Keratinocyte (primary cell): ENCODE measurements around the gene TNFRSF14. TPM values are rescaled to one million over a fixed set of nuclear protein-coding genes. Genes with fewer than 3 reads are reported as not detected.

Experiments used
- DNase-seq: peaks from one replicate; pipeline ENCODE4 v3.0.0-alpha.2; 2011; ENCODE audit warnings: low read depth, missing footprints, low spot score
- FAIRE-seq: peaks from 2 replicates; lab custom pipeline; 2011; peaks lifted over from hg19 to GRCh38; lab: Jason Lieb, UNC
- H2AFZ ChIP-seq: 2 replicates; pipeline ENCODE4 v1.6.0; 2012; ENCODE audit warnings: low read length, control low read depth, inconsistent platforms; ENCODE audit not compliant: control insufficient read depth
- H3K27ac ChIP-seq: 2 replicates; pipeline ENCODE4 v1.5.1; 2011; ENCODE audit warnings: low read length; ENCODE audit not compliant: control insufficient read depth, insufficient read depth
- H3K27me3 ChIP-seq: 3 replicates; pipeline ENCODE4 v1.6.0; 2011; ENCODE audit warnings: low read length; ENCODE audit not compliant: control insufficient read depth, insufficient read depth; ENCODE audit errors: extremely low read depth
- H3K36me3 ChIP-seq, 2 experiments: 2 replicates in 1 of 2; 3 replicates in 1 of 2; pipeline ENCODE4 v1.5.1; 2011; ENCODE audit warnings: low read length in 2 of 2, mild to moderate bottlenecking in 1 of 2; ENCODE audit not compliant: control insufficient read depth in 2 of 2, insufficient read depth in 2 of 2; ENCODE audit errors: extremely low read depth in 1 of 2
- H3K4me1 ChIP-seq: 3 replicates; pipeline ENCODE4 v1.5.1; 2011; ENCODE audit warnings: low read length; ENCODE audit not compliant: control insufficient read depth, insufficient read depth; ENCODE audit errors: extremely low read depth
- H3K4me2 ChIP-seq: 3 replicates; pipeline ENCODE4 v1.6.0; 2011; ENCODE audit warnings: low read depth, low read length; ENCODE audit not compliant: control insufficient read depth, insufficient read depth; ENCODE audit errors: extremely low read depth
- H3K4me3 ChIP-seq, 3 experiments: fragments of 200-600 bp in 1 of 3; sonication (generic) in 1 of 3; 2 replicates in 2 of 3; 3 replicates in 1 of 3; pipeline ENCODE4 v1.5.1; 2011 to 2016; ENCODE audit warnings: low read length in 3 of 3, mild to moderate bottlenecking in 3 of 3, control low read depth in 2 of 3, inconsistent platforms in 1 of 3, low read depth in 1 of 3, mixed read lengths in 1 of 3, mixed run types in 1 of 3, moderate library complexity in 1 of 3; ENCODE audit not compliant: control insufficient read depth in 2 of 3, insufficient read depth in 2 of 3; ENCODE audit errors: extremely low read depth in 1 of 3
- H3K79me2 ChIP-seq: 2 replicates; pipeline ENCODE4 v1.6.0; 2012; ENCODE audit warnings: low read length; ENCODE audit not compliant: control insufficient read depth, insufficient read depth
- H3K9ac ChIP-seq: 3 replicates; pipeline ENCODE4 v1.6.0; 2011; ENCODE audit warnings: low read length; ENCODE audit not compliant: control insufficient read depth, insufficient read depth; ENCODE audit errors: extremely low read depth
- H3K9me1 ChIP-seq: 3 replicates; pipeline ENCODE4 v1.6.0; 2011; ENCODE audit warnings: low read length; ENCODE audit not compliant: control insufficient read depth, insufficient read depth; ENCODE audit errors: extremely low read depth
- H3K9me3 ChIP-seq: 2 replicates; pipeline ENCODE4 v1.5.1; 2012; ENCODE audit warnings: low read depth, low read length; ENCODE audit not compliant: control insufficient read depth
- H4K20me1 ChIP-seq: 3 replicates; pipeline ENCODE4 v1.6.0; 2011; ENCODE audit warnings: low read length; ENCODE audit not compliant: control insufficient read depth, insufficient read depth; ENCODE audit errors: extremely low read depth
- EZH2 ChIP-seq: IDR thresholded peaks from one replicate; pipeline ENCODE4 v1.6.1; 2012; ENCODE audit warnings: inconsistent platforms, mild to moderate bottlenecking, low read length, moderate library complexity
- dilution Hi-C: fragments of 300-500 bp; cut with MboI; formaldehyde crosslinking; loops from one replicate; pipeline ENCODE4 v1.7.0; 2020; ENCODE audit warnings: low sequenced_read_pairs; ENCODE audit not compliant: extremely low pct_ligation_motif_present
- polyA plus RNA-seq, 5 experiments: library from polyadenylated mRNA; depleted of rRNA in 3 of 5; stranded (reverse) in 3 of 5; stranded (forward) in 1 of 5; unstranded in 1 of 5; fragments of >200 nt; gene quantifications; 1 replicate in 1 of 5; 2 replicates in 3 of 5; 3 replicates in 1 of 5; pipeline versions ENCODE4 v1.2.1 to v1.2.3, GENCODE V29; 2011 to 2012; ENCODE audit warnings: missing spikeins in 2 of 5, low read depth in 1 of 5, low replicate concordance in 1 of 5
- TF ChIP-seq, protein P1 (sequence below), 3 experiments: IDR thresholded peaks in 1 of 3; conservative IDR thresholded peaks in 1 of 3; optimal IDR thresholded peaks in 1 of 3; 2 replicates in 2 of 3; 3 replicates in 1 of 3; pipeline versions ENCODE3 to v1.5.1; 2011; ENCODE audit warnings: low read length in 3 of 3, mild to moderate bottlenecking in 3 of 3, moderate library complexity in 2 of 3, control low read depth in 1 of 3, inconsistent platforms in 1 of 3; ENCODE audit not compliant: insufficient read depth in 2 of 3; ENCODE audit errors: extremely low read depth in 1 of 3

The TNFRSF14 gene
- polyA plus RNA-seq, 1 donor (not counting 4 experiments of a cell fraction or from before 2014, with no cell fraction given), result 5.2 TPM

DNA sequence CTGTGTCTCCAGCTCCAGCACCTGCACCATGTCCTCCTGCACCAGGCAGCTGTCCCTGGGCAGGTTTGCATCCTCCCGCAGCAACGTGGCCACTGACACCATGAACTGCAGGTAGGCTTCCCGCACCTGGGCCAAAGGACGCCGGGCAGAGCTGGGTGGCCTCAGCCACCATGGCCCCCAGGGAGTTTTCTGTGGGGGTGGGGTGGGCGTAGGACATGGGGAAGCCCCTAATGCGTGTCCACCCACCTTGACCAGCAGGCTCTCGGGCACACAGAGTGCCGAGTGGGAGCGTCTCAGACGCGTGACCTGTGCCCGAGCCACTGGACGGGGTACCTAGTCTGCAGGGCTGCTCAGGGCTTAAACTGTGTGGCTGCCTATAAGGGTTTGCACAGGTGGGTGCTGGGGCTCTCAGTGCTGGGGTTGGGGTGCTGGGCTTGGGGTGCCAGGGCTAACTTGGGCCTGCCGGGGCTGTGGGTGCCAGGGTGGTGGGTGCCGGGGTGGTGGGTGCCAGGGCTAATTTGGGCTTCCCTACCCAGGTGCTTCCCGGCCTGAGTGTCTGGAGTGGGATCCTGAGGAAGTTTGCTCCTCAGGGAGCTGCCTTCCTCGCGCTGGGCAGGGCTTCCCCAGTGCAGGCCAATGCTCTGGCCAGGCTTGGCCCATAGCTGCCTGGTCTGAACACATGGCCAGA is 48.1 kb downstream of the TNFRSF14 start:
- dilution Hi-C loops, result no loop called here
- no peak for FAIRE-seq
- no peaks in the 10 kb centered on the region for H3K4me1 ChIP-seq
- H3K4me3 ChIP-seq, result no peak overlapping the region
- TF ChIP-seq, protein P1, sequence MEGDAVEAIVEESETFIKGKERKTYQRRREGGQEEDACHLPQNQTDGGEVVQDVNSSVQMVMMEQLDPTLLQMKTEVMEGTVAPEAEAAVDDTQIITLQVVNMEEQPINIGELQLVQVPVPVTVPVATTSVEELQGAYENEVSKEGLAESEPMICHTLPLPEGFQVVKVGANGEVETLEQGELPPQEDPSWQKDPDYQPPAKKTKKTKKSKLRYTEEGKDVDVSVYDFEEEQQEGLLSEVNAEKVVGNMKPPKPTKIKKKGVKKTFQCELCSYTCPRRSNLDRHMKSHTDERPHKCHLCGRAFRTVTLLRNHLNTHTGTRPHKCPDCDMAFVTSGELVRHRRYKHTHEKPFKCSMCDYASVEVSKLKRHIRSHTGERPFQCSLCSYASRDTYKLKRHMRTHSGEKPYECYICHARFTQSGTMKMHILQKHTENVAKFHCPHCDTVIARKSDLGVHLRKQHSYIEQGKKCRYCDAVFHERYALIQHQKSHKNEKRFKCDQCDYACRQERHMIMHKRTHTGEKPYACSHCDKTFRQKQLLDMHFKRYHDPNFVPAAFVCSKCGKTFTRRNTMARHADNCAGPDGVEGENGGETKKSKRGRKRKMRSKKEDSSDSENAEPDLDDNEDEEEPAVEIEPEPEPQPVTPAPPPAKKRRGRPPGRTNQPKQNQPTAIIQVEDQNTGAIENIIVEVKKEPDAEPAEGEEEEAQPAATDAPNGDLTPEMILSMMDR (optimal IDR thresholded peaks at IDR 0.05 in 1 of 3, IDR thresholded peaks at IDR 0.05 in 1 of 3, conservative IDR thresholded peaks at IDR 0.05 in 1 of 3; ENCODE audit: extremely low read depth in 1 of 3, insufficient read depth in 2 of 3, low read length in 3 of 3), result no peak
- TF ChIP-seq EZH2, result no peak
- no peaks in the 10 kb centered on the region for H3K27me3 ChIP-seq
- H3K9me1 ChIP-seq, result no peaks in the 10 kb centered on the region
- no peaks in the 10 kb centered on the region for H3K9me3 ChIP-seq
- no peaks in the 10 kb centered on the region for H4K20me1 ChIP-seq
- no peak for DNase-seq
- no peaks in the 10 kb centered on the region for H3K79me2 ChIP-seq
- H3K4me2 ChIP-seq, result no peak overlapping the region
- H3K9ac ChIP-seq, result no peak overlapping the region
- H3K27ac ChIP-seq, result no peak overlapping the region
- H2AFZ ChIP-seq, result no peak overlapping the region
- no peaks in the 10 kb centered on the region for H3K36me3 ChIP-seq

- no peak overlapping the region for H3K27ac ChIP-seq
- no peaks in the 10 kb centered on the region for H3K79me2 ChIP-seq
- FAIRE-seq (no peak), DNase-seq (no peak)
- no peak overlapping the region for H3K4me2 ChIP-seq
- H3K9me3 ChIP-seq, result no peaks in the 10 kb centered on the region
- dilution Hi-C loops, result no loop called here
- H3K9me1 ChIP-seq, result no peaks in the 10 kb centered on the region
- H3K4me1 ChIP-seq, result no peaks in the 10 kb centered on the region
- no peaks in the 10 kb centered on the region for H4K20me1 ChIP-seq
- no peak overlapping the region for H2AFZ ChIP-seq
- no peaks in the 10 kb centered on the region for H3K27me3 ChIP-seq
- no peaks in the 10 kb centered on the region for H3K36me3 ChIP-seq
- TF ChIP-seq EZH2, result no peak
- TF ChIP-seq, protein P1 (optimal IDR thresholded peaks at IDR 0.05 in 1 of 3, IDR thresholded peaks at IDR 0.05 in 1 of 3, conservative IDR thresholded peaks at IDR 0.05 in 1 of 3; ENCODE audit: extremely low read depth in 1 of 3, insufficient read depth in 2 of 3, low read length in 3 of 3), result no peak
- H3K9ac ChIP-seq, result no peak overlapping the region
- H3K4me3 ChIP-seq, result no peak overlapping the region
Measured at GRCh38 chr1:2604844-2605508, 48.8 kb downstream of the TNFRSF14 start.
